GM06990 (cell line): ENCODE data around the gene TNP2.

ENCODE experiments used
- DNase-seq: peaks from one replicate; pipeline ENCODE4 v3.0.0-alpha.2; 2011; ENCODE audit not compliant: insufficient read length; ENCODE audit errors: extremely low read depth
- H3K27me3 ChIP-seq: replicated peaks from 2 replicates; pipeline ENCODE4 v1.6.0; 2011; ENCODE audit warnings: low read length; ENCODE audit not compliant: control insufficient read depth, insufficient read depth
- H3K36me3 ChIP-seq: 2 replicates; pipeline ENCODE4 v1.5.1; 2011; ENCODE audit warnings: low read length; ENCODE audit not compliant: control insufficient read depth, insufficient read depth
- H3K4me3 ChIP-seq: replicated peaks from 2 replicates; pipeline ENCODE4 v1.5.1; 2011; ENCODE audit warnings: low read depth, mild to moderate bottlenecking, control low read depth, low read length
- TF ChIP-seq, protein P1 (sequence below): IDR thresholded peaks from 2 replicates; pipeline ENCODE4 v1.5.1; 2011; ENCODE audit warnings: low read length, control low read depth, mild to moderate bottlenecking, inconsistent platforms; ENCODE audit not compliant: insufficient read depth, poor library complexity, severe bottlenecking

Gene TNP2

DNA sequence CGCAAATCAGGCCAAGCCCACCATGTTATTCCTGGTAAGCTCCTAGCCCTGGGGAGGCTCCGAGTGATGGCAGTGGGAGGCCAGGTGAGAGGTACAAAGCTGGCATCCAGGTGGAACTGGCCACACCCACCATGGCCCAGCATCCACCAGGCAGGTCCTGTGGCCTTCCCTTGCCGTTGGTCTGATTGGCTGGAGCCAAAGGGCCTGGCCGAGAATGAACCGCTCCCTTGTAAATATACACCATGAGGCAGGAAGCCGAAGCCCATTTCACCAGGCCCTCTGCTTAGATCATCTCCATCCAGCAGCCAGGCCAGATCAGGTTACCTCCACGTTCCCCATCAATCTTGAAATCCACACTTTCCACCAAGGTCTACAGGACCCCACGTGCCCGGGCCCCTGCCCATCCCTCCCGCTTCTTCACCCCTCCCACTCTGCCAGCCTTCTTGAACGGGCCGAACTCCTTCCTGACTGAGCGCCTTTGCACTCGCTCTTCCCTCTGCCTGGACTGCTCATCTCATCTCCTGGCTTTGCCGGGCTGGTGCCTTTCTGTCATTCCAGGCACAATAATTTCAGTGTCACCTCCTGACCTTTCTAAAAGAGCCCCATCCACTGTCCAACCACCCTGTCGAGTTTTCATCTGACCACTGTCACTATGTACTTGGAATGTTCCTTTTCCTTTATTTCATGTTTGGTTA, 18.9 kb downstream of the TNP2 start:
- Histone ChIP-seq H3K4me3 (no peak overlapping the region), H3K36me3 (peaks cover 14% of the 10 kb centered on the region), H3K27me3 (no peaks in the 10 kb centered on the region)
- no peak for DNase-seq
- TF ChIP-seq, protein P1, sequence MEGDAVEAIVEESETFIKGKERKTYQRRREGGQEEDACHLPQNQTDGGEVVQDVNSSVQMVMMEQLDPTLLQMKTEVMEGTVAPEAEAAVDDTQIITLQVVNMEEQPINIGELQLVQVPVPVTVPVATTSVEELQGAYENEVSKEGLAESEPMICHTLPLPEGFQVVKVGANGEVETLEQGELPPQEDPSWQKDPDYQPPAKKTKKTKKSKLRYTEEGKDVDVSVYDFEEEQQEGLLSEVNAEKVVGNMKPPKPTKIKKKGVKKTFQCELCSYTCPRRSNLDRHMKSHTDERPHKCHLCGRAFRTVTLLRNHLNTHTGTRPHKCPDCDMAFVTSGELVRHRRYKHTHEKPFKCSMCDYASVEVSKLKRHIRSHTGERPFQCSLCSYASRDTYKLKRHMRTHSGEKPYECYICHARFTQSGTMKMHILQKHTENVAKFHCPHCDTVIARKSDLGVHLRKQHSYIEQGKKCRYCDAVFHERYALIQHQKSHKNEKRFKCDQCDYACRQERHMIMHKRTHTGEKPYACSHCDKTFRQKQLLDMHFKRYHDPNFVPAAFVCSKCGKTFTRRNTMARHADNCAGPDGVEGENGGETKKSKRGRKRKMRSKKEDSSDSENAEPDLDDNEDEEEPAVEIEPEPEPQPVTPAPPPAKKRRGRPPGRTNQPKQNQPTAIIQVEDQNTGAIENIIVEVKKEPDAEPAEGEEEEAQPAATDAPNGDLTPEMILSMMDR: no peak

GRCh38 chr16:11249233-11250061, 19.7 kb downstream of the TNP2 start:
- Histone ChIP-seq H3K27me3 (no peaks in the 10 kb centered on the region), H3K36me3 (peaks cover 12% of the 10 kb centered on the region), H3K4me3 (no peak overlapping the region)
- no peak for DNase-seq
- TF ChIP-seq, protein P1: no peak

DNA sequence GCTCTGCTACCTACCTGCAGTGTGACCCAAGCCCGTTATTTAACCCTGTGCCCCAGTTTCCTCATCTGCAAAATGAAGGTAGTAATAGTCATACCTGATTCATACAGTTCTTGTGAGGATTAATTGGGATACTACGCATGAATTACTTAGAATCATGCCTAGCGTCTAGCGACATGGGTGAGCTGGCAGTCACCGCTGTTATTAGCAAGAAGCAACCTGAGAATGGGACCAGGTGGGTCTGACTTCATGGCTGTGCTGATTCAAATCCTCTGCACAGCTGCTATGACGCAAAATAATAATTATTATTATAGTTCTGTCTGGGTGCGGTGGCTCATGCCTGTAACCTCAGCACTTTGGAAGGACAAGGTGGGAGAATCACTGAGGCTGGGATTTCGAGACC, 21.0 kb downstream of the TNP2 start:
- DNase-seq: no peak
- Histone ChIP-seq H3K27me3 (no peaks in the 10 kb centered on the region), H3K36me3 (peaks cover 2% of the 10 kb centered on the region; the same call in 1 of the 2 replicates), H3K4me3 (no peak overlapping the region)
- TF ChIP-seq, protein P1: no peak

DNA sequence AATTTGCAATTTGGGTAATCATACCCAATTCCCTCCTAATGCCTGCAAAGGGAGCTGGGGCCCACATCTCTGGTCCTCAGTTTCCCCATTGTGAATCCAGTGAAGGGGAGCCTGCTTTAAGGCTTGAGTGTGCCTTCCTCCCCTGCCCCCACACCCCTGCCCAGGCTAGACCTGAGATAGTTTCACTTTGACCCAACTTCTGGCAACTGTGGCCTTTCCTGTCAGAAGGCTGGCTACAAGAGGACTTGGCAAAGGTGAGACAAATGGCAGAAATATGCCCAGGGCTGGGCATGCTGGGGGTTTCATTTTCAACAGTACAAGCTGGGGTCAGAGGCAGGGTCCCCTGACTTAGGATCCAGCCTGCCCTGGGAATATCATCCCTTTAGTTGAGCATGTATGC, 23.1 kb downstream of the TNP2 start:
- Histone ChIP-seq H3K4me3 (no peak overlapping the region), H3K36me3 (no peaks in the 10 kb centered on the region), H3K27me3 (no peaks in the 10 kb centered on the region)
- TF ChIP-seq, protein P1: no peak
- DNase-seq: no peak

GRCh38 chr16:11245222-11245737, 23.8 kb downstream of the TNP2 start:
- TF ChIP-seq, protein P1: no peak
- H3K4me3 ChIP-seq: no peak overlapping the region
- no peaks in the 10 kb centered on the region for H3K36me3 ChIP-seq
- no peak for DNase-seq
- H3K27me3 ChIP-seq: no peaks in the 10 kb centered on the region
